Measurements from ENCODE around the gene TOR1B.
"Not testable (repeated sequence)": the region's sequence is repeated elsewhere in the genome, so short reads cannot be mapped to it uniquely, and the experiment has no call there.

TOR1B gene

GRCh38 chr9:129776938-129777768 lies 25.8 kb upstream of the TOR1B start:
- DNase-seq: peak; percentile 78

- no peak for DNase-seq
Observed at GRCh38 chr9:129777769-129778130, 25.2 kb upstream of the TOR1B start.

- DNase-seq: no peak
Observed at GRCh38 chr9:129778469-129778868, 24.5 kb upstream of the TOR1B start.

- no peak for DNase-seq
Observed at GRCh38 chr9:129779560-129780190, 23.3 kb upstream of the TOR1B start.

GRCh38 chr9:129781131-129781530 lies 21.9 kb upstream of the TOR1B start:
- DNase-seq: no peak

- DNase-seq: no peak
Observed at GRCh38 chr9:129781981-129782380, 21.0 kb upstream of the TOR1B start.

DNA sequence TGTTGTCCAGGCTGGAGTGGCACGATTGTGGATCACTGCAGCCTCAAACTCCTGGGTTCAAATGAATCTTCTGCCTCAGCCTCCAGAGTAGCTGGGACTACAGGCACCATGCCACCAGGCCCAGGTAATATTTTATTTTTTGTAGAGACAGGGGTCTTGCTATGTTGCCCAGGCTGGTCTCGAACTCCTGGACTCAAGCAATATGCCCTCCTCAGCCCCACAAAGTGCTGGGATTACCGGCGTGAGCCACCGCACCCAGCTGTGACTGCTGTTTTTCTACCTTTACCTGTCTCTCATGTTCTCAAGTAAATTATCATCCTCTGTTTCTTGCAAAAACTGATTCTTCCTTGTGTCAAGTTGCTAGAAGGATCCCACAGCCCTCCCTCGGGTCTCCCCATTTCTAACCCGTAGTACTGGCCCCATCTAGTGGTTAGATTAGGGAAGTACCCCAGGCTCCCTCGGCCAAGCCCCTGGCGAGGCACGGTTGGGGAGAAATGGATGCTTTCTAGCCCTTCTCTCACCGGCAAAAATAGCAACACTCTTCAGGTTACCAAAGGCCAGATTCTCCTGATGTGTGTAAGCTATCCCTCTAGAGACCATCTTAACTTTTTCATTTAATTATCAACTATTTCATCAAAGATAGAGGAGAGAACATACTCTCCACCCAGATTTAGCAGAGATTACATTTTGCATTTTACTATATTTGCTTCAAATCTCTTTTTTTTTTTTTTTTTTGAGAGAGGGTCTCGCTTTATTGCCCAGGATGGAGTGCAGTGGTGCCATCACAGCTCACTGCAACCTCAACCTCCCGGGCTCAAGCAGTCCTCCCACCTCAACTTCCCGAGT lies 19.2 kb upstream of the TOR1B start:
- peak; percentile 64 for DNase-seq

GRCh38 chr9:129784970-129785369 lies 18.0 kb upstream of the TOR1B start:
- DNase-seq: not testable (repeated sequence)

DNA sequence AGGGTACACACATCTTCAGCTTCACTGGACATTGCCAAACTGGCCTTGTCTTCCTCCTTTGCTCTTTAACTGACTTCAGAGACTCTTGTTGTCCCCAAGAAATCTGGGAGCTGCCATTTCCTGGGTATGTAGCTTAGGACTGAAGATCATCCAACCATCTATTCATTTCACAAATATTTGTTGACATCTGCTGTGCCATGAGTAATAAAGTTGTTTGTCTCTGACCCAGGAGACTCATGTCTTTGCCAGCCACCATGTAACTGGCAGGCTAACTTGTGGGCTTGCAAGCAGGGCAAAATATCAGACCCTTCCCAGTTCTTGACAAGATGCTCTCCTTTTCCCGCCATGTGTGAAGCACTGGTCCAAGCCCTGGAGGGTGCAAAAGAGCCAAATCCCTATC lies 17.1 kb upstream of the TOR1B start:
- DNase-seq: no peak

GRCh38 chr9:129786481-129786880 lies 16.5 kb upstream of the TOR1B start:
- no peak for DNase-seq

GRCh38 chr9:129794549-129794948 lies 8.4 kb upstream of the TOR1B start:
- no peak for DNase-seq

DNA sequence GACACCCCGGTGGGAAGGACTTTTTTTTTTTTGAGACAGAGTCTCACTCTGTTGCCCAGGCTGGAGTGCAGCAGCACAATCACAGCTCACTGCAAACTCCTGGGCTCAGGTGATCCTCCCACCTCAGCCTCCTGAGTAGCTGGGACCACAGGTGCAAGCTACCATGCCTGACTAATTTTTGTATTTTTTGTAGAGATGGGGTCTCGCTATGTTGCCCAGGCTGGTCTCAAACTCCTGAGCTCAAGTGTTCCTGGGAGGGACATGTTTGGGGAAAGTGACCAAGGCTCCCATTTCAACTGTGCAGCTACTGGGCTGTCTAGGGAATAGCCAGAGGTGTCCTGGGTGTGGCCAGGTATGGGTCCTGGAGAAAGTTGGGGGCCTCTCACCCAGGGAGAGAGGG lies 7.0 kb upstream of the TOR1B start:
- DNase-seq: not testable (repeated sequence)

DNA sequence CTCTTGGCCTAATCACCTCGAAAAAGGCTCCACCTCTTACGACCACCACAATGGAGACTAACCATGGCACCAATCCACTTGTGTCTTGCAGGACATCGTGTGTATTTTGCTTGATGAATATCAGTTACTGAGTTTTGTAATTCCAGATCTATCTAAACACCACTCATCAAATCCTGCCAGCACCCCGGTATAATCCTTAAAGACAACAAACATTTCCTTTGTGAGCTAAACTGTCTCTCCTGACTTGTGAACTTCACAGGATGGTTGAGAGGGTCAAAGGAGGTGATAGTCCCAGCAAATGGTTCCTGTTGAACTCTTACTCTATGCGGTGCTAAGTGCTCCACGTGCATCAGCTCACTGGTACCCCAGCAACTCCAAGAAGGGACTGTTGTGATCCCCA lies 4.0 kb upstream of the TOR1B start:
- DNase-seq: no peak

GRCh38 chr9:129801504-129801903 lies 1.5 kb upstream of the TOR1B start:
- no peak for DNase-seq

- DNase-seq: no peak
Observed at GRCh38 chr9:129803676-129804060, 684 bp downstream of the TOR1B start.

DNA sequence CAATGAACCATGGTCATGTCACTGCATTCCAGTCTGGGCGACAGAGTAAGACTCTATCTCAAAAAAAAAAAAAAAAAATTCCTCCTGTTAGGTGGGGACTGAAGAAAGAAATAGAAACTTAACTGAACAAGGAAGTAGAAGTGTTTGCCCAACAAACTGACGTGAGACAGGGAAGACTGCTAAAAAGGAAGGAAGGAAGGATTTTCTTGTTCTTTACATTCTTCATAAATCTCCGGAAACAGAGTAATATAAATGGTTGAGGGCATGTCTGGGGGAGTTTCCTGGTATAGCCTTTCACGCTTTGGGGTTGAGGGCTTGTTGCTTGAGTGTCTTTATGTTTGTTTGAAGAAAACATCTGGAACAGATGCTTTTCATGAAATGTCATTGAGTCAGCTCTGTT lies 3.1 kb downstream of the TOR1B start:
- no peak for DNase-seq

DNA sequence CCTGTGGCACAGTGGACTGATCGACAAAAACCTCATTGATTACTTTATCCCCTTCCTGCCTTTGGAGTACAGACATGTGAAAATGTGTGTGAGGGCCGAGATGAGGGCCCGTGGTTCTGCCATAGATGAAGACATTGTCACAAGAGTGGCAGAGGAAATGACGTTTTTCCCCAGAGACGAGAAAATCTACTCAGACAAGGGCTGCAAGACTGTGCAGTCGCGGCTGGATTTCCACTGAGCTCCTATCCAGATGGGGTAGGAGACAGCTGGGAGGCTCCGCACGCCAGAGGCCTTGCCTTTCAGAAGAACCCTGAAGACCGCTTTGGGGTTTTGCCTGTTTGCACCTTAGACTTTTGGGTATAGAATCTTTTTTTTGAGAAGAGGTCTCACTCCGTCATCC lies 6.4 kb downstream of the TOR1B start:
- no peak for DNase-seq

DNA sequence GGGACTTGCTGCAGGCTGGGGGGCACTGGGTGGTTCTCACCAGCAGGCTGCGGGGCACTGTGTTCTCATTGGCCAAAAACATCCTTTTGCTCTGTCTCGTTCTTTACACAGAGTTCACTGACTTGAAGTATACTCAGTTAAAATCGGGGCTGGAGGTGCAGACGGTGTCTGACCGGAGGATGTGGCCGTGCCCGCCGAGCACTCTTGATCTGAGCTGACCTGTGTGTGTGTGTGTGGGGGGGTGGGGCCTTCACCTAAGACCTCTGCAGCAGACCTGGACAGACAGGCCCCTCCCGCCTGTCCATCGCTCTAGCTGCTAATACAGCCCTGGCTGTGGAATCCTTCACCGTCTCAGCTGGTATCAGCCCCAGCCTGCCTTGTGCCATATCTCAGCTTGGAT lies 7.1 kb downstream of the TOR1B start:
- DNase-seq: no peak

DNA sequence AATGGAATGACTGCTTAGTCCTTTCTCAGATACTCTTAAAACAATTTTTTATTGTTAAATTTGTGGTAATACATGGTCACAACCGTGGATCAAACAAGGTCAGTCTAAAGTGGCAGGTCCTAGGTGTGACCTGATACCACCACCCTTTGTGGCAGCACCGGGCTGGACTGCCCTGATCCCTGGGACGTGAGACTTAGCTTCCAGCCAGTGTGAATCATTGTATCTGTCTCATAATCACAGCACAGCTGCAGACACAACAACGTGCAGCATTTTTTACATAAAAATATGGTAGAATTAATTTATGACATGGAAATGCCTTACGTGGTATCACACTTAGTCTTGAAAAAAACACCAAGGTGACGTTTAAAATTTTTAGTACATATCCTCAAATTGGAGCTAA lies 7.8 kb downstream of the TOR1B start:
- no peak for DNase-seq

DNA sequence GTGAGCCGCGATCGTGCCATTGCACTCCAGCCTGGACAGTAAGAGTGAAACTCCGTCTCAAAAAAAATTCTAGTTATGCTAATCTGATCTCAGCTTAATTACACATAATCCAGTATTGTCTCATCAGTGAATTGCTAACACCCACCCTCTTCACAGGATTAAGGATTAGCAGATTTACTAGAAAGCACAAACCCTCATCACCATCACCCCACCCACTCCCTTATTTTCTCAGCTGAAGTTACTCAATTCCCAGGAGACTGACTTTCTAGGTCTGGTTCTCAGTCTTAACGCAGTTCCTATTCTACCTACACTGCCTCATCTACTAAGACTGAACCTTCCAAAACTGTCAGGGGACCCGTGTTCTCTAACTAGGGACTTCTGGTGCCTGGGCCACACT lies 9.0 kb downstream of the TOR1B start:
- no peak for DNase-seq

- DNase-seq: no peak
Observed at GRCh38 chr9:129812385-129812784, 9.4 kb downstream of the TOR1B start.

DNA sequence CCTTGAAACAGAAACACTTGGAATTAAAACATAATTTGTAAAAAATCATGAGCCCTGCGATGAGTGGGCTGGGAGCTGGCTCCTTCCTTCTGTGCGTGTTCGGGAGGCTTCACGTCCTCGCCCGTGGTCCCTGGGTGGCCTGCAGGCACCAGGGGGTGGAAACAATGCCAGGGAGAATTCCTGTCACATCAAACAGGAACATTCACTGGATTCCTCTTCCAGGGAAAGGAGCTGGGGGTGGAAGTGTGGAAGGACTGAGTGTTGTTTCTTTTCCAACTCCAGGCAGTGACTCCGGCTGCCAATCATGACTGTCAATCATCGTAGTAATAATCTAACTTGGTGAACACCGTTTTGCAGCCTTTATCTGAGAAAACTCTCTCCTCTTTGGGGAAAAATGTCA lies 10.7 kb downstream of the TOR1B start:
- no peak for DNase-seq

DNA sequence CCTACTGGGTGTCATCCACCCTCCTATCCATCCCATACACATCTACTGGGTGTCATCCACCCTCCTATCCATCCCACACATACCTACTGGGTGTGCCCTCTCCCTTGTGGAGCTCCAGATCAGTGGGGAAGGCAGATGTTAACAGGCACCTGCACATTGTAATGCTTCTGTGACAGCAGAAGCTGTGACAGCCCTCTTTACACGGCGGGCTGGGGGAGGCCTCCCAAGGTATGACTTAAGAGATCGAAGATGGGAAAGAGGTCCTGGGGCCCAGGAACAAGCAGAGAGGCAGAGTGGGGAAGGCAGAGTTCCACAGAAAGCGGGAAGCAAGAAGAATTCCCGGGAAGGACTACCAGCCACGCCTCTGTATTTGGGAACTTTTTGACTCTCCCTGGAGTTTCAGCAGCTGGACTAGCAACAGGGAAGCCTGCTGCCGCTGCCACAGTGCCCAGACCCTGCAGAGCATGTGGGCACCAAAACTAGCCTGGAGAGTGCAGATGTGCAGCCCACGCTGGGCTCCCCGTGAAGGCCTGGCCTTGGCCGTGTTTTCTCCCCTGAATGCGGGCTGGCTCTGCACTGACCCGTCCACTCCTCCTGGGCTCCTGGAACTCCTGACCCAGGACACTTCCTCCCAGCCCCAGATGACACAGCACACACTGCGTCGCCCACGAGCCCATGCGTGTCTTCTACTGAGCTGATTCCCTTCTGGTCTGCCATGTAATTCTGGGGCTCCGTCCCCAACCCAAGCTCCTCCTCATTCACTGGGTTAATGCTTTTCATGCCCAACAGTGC lies 11.6 kb downstream of the TOR1B start:
- no peak for DNase-seq
